NCI-H446 (cell line): ENCODE measurements around the gene OR52B6.
"Not testable (repeated sequence)": the region's sequence is repeated elsewhere in the genome, so short reads cannot be mapped to it uniquely, and the experiment has no call there.

ENCODE experiments used
- DNase-seq, 2 experiments: peaks; one replicate each; lab custom pipeline; 2025; lab: John Stamatoyannopoulos, UW

Gene OR52B6

GRCh38 chr11:5596607-5597201, 16.0 kb downstream of the OR52B6 start, which contains the start of gene TRIM6:
TSS of gene TRIM6 (plus strand) at chr11:5596637. CDS start at chr11:5596898, 261 bp downstream.
- no peak for DNase-seq

DNA sequence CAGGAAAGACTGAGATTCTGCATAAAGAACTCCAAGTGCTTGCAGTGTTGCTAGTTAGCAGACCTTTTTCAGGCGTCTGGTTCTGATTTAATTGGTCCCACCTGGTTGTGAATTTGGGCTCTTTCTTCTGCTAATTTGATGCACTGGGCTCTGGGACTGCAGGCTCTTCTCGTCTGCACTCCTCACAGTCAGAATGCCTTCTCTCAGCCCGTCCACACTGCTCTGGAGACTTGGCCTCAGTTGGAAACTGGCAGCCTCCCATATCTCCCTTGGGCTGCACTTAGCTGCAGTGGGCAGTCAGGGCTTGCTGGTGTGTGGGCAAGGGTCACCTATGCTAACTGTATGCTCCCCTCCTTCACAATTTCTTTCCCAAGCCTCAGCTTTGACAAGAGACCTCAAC, 17.3 kb downstream of the OR52B6 start:
- no peak for DNase-seq

DNA sequence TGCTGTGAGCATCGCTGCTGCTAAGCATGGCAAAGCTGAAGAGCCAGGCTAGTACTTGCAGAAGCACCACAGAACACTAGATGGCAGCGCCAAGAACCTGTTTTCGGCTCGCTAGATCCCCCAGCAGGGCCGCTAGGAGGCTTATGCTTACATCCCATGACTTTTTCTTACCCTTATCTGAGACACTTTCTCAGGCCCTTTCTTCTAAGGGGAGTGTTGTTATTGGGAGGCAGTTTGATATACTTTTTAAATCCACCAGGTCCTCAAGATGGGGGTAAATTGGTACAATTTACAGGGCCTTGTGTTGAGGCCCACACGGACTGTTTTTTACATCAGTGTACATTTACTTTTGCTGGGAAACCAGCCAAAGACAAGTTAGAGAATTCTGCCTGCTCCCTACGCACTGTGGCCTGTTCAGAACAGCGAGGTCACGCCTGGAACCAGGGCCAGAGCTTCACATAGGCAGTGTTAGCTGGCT, 19.7 kb downstream of the OR52B6 start:
- peak in 1 of 2 experiments; percentile 60 for DNase-seq

GRCh38 chr11:5602791-5603190, 22.1 kb downstream of the OR52B6 start:
- not testable (repeated sequence) for DNase-seq

- no peak for DNase-seq
Measured at GRCh38 chr11:5603326-5603725, 22.6 kb downstream of the OR52B6 start.

GRCh38 chr11:5604896-5605295, 24.2 kb downstream of the OR52B6 start:
- no peak for DNase-seq

GRCh38 chr11:5605849-5606248, 25.2 kb downstream of the OR52B6 start:
- DNase-seq, result no peak

DNA sequence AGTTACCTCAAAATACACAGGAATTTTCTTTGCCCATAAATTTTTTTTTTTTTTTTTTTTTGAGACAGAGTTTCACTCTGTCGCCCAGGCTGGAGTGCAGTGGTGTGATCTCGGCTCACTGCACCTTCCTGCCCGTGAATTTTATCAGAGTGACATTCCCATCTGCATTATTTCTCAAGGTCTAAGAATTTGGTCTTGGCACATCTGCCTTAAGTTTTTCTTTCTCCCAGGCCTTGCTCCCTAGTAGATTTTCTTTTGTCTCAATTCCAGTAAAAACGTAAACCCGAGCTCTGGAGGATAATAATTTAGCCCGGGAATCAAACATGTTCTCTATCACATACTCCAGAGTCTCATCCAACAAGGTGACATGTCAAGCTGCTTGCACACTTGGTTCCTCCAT, 28.1 kb downstream of the OR52B6 start:
- DNase-seq, result no peak

DNA sequence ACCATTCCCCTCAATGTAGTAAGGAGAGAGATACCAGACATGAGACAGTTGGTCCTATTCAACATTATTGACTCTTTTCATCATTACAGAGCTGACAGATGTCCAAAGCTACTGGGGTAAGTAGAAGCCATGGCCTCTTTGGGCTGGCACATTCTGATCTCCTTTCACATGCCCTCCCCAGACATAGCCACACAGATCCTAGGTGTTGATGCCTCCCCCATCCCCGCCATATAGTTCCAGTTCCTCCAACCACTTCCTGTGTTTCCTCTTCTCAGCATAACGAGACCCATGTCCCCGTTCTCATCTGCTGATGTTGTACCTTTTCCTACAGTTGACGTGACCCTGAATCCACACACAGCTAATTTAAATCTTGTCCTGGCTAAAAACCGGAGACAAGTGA, 29.8 kb downstream of the OR52B6 start:
- no peak for DNase-seq

DNA sequence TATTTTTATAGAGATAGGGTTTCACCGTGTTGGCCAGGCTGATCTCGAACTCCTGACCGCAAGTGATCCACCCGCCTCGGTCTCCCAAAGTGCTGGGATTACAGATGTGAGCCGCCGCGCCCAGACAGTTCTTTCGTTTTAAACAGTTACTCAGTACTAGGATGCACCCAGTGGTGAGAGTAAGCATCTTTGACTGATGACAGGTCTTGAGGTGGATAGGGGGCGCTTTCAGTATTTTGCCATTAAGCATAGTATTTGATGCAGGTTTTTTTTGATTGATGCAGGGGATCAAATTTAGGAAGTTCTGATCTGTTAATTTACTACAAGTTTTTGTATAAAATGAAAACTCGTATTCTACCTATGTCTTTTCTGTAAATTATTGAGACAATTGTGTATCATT, 30.9 kb downstream of the OR52B6 start:
- DNase-seq, result no peak

GRCh38 chr11:5618807-5619206, 38.1 kb downstream of the OR52B6 start:
- DNase-seq, result no peak

DNA sequence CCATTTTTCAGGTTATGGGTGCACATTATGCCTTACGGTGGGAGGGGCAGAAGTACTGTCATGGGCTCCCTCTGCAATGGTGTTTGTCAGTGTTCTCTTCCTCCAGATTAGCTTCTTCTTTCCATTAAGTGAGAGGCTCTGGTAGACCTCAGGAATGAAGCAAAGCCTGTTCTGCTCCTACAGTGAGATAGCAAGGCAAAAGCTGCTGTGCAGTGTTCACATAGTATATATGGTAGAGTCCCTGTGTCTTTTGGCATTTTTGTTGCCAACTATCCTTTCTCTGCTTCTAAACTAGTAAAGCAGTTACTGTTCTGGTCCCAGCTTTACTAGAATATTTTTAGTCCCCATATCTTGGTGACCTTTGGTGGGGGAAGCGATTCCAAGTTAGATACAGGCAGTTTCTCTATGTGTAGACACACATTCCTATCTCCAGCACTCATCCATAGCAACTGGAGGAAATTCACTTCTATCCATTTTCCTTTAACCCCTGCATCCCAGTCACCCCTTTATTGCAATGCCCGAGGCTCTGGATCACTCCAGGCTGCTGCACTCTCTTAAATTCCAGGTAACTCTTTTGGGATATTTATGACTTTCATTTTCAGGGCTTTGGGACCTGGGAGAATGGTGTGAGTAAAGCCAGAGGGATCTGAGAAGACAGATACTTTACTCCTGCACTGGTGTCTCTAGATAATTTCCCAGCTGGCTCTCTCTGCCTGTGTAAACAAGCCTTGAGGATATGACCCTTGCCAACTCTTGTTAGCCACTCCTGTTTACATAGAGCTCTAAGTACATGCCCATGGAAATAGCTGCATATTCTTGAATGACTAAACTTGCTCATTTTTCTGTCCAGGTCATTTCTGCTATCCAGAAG, 40.2 kb downstream of the OR52B6 start:
- no peak for DNase-seq

- DNase-seq, result no peak
Measured at GRCh38 chr11:5621580-5621979, 40.9 kb downstream of the OR52B6 start.

GRCh38 chr11:5622802-5623201, 42.1 kb downstream of the OR52B6 start:
- no peak for DNase-seq

DNA sequence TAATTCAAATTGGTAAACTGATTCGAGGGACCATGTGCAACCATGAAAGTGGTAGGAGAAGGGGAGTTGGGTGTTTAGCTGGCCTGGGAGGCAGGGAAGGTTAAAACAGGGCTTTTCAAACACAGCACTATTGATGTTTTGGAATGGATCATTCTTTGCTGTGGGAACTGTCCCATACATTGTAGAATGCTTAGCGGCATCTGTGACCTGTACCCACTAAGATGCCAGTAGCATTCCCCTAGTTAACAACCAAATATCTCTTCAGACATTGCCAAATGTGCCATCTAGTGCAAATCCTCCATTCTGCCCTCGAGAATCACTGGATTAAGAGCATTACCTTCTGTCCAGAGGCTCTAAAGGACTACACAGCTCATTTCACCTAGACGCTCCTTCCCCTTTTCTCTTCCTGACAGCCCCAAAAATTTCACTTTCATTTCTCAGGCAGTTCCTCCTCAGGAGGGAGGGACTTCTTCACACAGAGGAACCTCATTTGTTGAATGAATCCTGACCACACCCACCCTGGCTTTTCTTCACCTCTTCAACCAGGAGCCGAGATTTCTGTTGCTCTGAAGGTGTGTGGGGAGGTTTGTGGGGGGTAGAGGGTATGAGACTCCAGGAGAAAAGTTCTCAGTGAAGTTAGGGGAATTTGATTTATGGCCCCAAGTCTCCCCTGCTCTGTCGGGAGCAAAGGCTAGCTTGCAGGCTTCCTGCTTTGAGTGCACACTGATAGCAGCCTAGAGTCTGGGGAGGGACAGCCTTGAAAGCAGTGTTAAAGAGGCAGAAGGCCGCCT, 44.0 kb downstream of the OR52B6 start, which contains the start of gene TRIM34:
TRIM34 (plus strand) TSS at position 513 of the 791 bp plus-strand sequence. CDS start 7,331 bp downstream, outside the sequence.
- DNase-seq, result no peak

- DNase-seq, result no peak
Measured at GRCh38 chr11:5625281-5625680, 44.6 kb downstream of the OR52B6 start.

GRCh38 chr11:5626196-5626595, 45.5 kb downstream of the OR52B6 start:
- DNase-seq, result no peak

DNA sequence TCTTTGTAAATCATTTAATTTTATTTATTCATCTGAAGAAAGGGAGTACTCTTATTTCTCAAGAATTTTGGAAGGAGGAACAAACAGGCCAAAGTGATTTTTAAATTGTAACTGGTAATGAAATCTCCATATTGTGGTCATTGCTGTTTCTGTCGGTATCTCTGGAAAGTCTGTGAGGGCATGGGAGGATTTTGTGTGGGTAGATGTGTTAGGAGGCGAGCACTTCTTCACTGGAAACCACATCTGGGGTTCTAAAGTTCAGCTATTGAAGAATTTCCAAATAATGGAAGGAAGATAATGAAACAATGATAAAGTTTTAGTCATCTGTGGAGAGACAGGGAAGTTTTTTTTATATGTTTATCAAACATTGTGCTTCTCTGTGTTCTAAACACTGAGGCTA, 50.7 kb downstream of the OR52B6 start:
- DNase-seq, result no peak
